GM21381 (cell line): ENCODE data around the gene EEF1AKMT3.
"Not testable (repeated sequence)": the region's sequence is repeated elsewhere in the genome, so short reads cannot be mapped to it uniquely, and the experiment has no call there.

ENCODE experiments used
- ATAC-seq: cut with Tn5 transposase; IDR thresholded peaks from one replicate; pipeline ENCODE4 v1.9.1; 2021; ENCODE audit warnings: mild to moderate bottlenecking, moderate library complexity; ENCODE audit not compliant: unreplicated experiment

The EEF1AKMT3 gene

DNA sequence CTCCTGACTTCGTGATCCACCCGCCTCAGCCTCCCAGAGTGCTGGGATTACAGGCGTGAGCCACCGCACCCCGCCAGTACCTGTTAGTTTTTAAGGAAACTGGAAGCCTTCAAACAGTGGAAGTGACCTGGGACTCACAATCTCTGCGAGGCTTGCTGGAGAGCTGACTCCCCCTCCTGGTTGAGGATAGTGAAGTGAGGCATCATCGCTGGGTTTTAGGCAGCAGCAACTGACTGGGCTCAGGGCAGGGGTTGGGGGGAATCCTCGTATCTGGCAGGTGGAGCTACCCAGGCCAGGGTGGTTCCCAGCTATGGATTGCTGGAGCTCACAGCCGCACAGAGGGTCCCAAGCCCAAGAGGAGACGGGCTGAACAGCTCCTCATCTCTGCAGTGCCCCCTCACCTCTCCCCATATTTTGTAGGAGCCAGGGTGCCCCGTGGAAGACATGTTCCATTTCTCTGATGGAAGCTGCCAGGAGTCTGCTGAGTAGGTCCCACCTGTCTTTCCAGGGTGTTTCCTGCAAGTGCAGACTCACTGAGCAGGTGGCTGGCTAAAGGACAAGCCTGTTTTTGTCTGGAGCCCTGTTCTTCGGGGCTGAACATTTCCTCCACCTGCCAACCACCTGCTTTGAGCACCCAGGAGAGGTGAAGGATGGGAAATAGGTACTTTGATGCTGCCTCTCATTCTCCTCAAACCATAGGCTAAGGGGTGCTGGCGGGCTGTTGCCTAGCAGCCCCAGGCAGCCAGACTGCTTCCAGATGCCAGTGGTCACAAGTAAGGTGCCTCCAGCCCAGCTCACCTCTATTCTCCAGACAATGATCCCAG is 43.0 kb downstream of the EEF1AKMT3 start:
- ATAC-seq: no peak

GRCh38 chr12:57816001-57816854 is 43.8 kb downstream of the EEF1AKMT3 start:
- ATAC-seq: no peak

GRCh38 chr12:57816855-57817151 is 44.4 kb downstream of the EEF1AKMT3 start:
- ATAC-seq: no peak

GRCh38 chr12:57817261-57817989 is 45.0 kb downstream of the EEF1AKMT3 start:
- ATAC-seq: no peak

DNA sequence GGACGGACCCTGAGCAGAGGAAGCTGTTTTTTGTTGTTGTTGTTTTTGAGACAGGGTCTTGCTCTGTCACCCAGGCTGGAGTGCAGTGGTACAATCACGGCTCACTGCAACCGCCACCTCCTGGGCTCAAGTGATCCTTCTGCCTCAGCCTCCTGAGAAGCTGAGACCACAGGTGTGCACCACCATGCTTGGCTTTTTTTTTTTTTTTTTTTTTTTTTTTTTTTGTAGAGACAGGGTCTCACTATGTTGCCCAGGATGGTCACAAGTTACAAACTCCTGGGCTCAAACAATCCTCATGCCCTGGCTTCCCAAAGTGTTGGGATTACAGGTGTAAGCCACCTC is 45.5 kb downstream of the EEF1AKMT3 start:
- ATAC-seq: not testable (repeated sequence)

DNA sequence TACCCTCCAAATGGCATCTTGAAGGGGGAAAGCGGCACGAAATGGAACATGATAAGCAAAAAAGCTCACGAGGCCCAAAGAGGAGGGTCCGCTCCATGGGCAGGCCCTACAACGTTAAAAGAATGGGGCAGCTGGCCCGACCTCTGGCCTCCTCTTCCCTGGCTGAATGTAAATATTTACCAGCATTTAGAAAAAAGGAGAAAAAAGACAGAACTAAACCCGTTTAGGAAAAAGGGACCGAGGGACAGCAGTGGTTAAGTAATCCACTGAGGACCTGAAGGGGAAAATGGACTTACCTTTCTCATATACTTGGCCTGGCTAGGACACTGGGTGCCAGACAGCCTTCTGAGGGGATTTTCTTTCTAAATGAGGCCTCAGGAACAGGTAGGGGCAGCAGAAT is 47.7 kb downstream of the EEF1AKMT3 start:
- not testable (repeated sequence) for ATAC-seq

DNA sequence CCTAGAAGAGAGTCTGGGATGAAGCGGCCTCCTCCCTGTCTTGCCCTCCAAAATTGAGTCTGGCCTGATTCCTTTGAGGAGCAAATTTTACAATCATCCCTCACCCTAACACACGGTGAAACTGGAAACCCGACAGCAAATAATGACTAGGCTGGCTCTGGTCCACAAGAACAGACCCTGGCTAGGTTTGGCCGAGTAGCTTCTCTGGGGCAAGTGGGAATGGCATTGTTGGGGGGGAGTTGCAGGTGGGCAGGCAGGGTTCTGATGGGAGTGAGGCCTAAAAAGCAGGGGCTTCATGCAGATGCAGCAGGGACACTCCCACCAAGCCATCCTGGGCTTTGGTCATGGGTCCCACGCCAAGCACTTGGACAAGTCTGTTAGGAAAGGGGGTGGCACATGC is 48.6 kb downstream of the EEF1AKMT3 start:
- not testable (repeated sequence) for ATAC-seq

GRCh38 chr12:57821474-57822214 is 49.2 kb downstream of the EEF1AKMT3 start:
- ATAC-seq: no peak

GRCh38 chr12:57822392-57823130 is 50.1 kb downstream of the EEF1AKMT3 start:
- no peak for ATAC-seq

DNA sequence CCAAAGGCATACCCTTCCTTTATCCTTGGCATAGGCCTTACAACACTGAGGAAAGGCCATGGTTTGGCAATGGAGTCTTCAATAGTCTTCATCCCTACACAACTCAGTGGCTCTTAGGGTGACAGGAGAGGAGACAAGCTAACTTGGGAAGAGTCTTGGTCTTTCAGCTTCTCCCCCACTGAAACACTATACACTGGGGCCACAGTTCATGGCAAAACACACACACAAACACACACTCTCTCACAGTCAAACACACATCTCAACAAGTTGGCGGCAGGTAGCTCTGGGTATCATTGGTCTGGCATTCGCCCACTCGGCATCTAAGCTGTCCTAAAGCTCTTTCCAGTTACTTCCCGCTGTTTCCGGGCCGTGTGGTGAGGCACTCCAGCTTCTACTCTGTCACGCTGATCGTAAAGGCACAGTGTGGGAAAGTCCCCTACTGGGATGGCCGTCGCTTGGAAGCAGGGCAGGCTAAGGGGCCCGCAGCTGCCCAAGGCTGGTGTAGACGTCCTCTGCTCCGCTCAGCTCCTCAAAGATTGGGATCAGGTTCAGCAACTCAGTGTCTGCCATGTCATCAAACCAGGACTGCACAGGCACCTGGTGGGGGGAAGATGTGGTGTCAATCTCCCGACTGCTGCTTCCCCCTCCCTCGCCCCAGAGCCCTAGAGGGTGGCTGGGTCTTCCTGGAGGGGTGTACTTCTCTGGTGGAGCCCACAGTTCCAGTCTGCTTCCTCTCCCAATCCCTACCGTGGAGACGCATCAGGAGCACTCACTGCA is 50.9 kb downstream of the EEF1AKMT3 start:
- ATAC-seq: no peak

- ATAC-seq: no peak
Observed at GRCh38 chr12:57823908-57824640, 51.7 kb downstream of the EEF1AKMT3 start.

DNA sequence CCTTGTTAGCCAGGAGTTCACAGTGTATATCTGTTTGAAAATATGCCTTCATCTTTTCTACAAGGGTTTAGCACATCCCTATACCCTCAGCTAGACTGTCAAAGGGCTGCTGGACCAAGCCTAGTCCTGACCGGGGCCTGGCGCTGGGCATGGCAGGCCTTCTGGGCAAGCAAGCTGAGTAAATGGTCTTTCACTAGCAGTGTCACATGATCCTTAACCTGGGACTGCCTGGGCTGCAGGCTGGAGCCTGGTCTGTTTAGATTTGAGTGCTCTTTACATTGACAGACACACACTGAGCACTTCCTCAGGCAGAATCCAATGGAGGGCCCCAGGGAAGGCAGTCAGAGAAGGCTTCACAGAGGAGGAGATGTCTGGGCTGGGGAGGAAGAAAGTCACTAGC is 53.0 kb downstream of the EEF1AKMT3 start:
- ATAC-seq: no peak

DNA sequence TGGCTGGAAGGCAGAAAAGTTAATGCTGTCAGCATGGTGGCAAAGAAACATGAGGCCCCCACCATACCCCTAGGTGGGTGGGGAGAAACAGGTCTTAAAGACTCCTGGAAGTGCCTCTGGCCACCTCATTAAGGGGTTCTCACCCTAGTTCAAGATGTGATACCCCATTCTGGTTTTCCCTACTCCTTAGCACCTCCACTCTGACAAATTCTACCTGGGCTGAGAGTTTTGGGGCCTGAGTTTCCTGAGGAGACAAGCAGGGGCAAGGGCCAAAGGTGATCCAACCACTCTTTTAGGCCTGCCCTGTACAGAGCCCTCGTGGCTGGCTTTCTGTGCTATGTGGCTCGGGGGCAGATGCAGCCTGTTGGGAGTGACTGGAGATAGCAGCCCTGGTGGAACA is 54.0 kb downstream of the EEF1AKMT3 start:
- no peak for ATAC-seq

GRCh38 chr12:57826966-57827365 is 54.6 kb downstream of the EEF1AKMT3 start:
- no peak for ATAC-seq

DNA sequence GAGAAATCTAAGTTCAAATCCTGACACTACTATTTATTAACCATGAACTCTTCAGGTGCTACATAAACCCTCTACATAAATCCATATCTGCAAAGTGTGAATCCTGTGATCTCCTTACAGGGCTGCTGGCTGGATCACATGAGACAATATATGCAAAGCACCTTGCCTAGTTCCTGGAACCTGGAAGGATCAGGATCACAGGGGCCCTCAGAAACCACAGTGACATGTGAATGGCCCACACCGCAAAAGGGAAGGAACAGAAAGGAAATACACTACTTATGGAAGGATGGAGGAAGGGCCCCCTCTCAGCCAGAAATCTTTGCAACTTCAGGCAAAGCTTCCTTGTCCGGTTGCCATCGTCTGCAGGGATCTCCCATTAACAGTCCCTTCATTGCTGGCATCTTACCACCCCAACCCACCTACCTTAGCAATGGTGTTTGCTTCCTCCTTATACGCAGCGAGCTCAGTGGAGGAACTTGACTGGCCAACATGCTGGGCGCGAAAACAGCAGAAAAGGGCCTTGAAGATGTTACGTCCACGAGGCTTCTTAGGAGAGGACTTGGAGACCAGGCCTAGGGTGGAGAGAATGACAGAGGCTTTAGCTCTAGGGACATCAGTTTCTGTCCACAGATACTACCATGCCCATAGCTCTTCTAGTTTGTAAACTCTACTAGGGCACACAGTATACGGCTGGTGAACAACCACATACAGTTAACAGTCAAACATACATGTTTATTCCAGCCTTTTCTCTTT is 56.8 kb downstream of the EEF1AKMT3 start:
- ATAC-seq: no peak

DNA sequence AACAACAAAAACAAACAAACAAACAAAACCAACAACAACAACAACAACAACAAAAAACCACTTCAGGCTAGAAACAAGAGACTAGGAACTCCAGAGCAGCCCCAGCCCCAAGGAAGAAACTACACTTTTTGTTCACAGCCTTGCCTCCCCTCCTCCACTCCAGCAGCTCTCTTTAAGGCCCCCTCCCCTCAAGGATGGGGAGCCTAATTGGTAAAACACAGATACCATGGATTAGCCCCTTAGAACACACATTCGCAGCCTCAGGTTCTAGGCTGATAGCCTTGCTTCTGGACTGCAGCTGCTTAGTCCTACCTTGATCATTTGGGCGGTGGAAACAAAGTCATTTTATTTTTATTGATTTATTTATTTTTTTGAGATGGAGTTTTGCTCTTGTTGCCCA is 58.0 kb downstream of the EEF1AKMT3 start:
- ATAC-seq: no peak
